Fibroblast of skin of back (primary cell): Measurements from ENCODE around the gene SCEL. TPM values are rescaled to one million over a fixed set of nuclear protein-coding genes. Genes with fewer than 3 reads are reported as not detected.
A peak's percentile ranks its signal among the peaks of the same experiment; 100 is the strongest.
"Not testable (repeated sequence)": the region's sequence is repeated elsewhere in the genome, so short reads cannot be mapped to it uniquely, and the experiment has no call there.

Source experiments
- DNase-seq: peaks from one replicate; pipeline ENCODE4 v3.0.0-alpha.2; 2013
- polyA plus RNA-seq, 2 experiments: library from polyadenylated mRNA; unstranded; fragments of 120-200 nt; gene quantifications; one replicate each; pipeline ENCODE4 v1.2.1, GENCODE V29; 2013; ENCODE audit not compliant: insufficient read length in 2 of 2

Gene SCEL
- not detected for polyA plus RNA-seq (2013, experiment 1 of 2; ENCODE audit: insufficient read length)
- not detected for polyA plus RNA-seq (2013, experiment 2 of 2; ENCODE audit: insufficient read length)

DNA sequence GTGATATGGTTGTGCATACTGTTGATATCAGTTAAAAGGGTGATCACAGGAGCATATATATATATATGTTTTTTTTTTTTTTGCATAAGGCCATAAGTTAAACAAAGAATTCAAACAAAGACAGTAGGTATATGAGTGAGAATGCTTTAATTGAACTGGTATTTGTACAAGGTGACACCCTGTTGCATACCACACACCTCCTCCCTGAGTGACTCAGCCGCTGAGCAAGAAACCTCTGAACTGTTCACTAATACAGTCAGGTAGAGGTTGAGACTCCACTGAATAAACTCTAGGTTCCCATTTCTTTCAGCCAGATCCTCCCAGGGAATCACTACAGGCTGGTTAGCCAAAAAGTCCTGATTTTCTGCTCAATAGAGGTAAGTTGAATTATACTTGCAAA, at the start of gene SCEL:
Gene SCEL (plus strand): TSS at position 259 of the 400 bp plus-strand sequence. CDS start 20,170 bp downstream, outside the sequence.
- DNase-seq, result no peak

GRCh38 chr13:77489566-77490337, 45.8 kb upstream of the SCEL start:
- DNase-seq, result no peak

- DNase-seq, result no peak
Measured at GRCh38 chr13:77492982-77493381, 42.5 kb upstream of the SCEL start.

- no peak for DNase-seq
Measured at GRCh38 chr13:77494226-77494625, 41.3 kb upstream of the SCEL start.

DNA sequence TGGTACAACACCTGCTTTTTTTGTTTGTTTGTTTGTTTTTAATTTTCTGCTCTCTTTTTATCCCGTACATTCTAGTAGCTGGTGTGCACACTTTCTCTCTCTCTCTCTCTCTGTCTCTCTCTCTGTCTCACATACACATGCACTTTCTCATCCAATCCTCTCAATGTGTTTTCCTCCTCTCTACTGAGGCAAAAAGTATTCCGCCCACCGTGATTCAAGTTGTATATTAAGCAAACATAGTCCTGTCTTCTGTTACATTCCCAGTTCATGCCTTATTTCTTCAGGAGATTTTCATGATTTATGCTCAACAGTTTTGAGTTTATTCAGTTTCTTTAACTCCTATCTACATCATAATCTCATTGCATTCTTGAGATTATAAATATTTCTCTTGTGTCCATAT, 38.2 kb upstream of the SCEL start:
- no peak for DNase-seq

DNA sequence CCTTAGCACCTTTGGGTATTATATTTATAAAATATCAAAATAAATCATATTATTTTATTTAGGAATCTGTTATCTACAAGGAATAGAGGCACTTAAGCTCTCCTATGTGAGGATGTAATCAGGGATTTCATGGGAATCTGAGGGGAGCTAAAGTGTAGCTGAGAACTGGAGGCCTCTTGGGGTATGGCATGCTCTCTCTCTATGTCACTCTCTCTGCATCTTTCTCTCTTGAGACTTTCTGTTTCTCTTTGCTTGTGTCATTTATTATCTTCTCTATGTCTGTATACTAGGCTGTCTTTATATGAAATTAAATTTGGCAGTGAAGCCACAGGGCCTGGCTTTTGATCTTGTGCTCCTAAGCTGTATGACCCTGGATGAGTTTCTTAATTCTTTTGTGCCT, 37.7 kb upstream of the SCEL start:
- no peak for DNase-seq

DNA sequence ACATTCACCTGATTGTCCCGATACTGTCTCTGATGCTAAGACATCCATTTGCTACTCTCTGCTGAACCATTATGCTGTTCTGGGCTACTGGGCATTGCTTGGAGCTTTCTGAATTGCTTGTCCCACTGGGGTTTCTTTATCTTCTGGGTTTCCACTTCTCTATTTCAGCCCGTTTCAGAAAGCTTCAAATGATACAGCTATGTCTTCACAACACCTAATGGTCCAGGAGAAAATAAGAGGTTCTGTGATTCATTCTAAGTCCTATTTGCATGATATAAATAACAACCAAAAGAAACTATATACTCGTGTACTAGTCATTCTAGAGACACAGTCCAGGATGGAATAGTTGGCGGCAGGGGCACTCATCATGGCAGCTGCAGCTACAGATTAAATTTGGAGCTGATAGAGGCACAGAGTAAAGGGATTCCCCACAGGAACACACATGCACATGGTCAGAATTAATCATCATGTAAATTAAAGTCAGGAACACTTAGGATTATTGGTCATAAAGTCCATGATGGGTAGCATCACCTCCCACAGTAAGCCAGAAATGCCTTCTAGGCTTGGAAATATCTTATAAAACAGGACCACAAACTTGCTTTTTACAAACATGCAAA, 33.3 kb upstream of the SCEL start:
- DNase-seq, result no peak

GRCh38 chr13:77503398-77503797, 32.1 kb upstream of the SCEL start:
- DNase-seq, result no peak

GRCh38 chr13:77506874-77507273, 28.6 kb upstream of the SCEL start:
- no peak for DNase-seq

GRCh38 chr13:77507931-77508776, 27.4 kb upstream of the SCEL start:
- DNase-seq, result peak; percentile 76

- peak; percentile 64 for DNase-seq
Measured at GRCh38 chr13:77508959-77509620, 26.4 kb upstream of the SCEL start.

- no peak for DNase-seq
Measured at GRCh38 chr13:77510156-77510555, 25.4 kb upstream of the SCEL start.

DNA sequence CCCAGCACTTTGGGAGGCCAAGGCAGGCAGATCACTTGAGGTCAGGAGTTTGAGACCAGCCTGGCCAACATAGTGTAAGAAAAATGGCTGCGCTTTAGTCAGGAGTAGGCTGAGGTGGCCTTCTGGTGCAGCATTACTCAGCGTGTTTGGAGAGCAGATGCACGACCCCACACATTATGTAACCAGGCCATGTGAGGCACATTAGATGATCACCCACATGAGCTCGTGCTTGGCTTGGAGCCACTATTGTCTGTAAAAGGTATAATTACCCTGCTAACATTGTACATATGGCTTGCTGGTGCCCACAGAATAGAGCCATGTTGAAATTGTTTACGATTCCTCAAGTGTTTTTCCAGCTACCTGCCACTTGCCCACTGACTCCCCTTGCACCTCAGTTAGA, 24.0 kb upstream of the SCEL start:
- DNase-seq, result no peak

DNA sequence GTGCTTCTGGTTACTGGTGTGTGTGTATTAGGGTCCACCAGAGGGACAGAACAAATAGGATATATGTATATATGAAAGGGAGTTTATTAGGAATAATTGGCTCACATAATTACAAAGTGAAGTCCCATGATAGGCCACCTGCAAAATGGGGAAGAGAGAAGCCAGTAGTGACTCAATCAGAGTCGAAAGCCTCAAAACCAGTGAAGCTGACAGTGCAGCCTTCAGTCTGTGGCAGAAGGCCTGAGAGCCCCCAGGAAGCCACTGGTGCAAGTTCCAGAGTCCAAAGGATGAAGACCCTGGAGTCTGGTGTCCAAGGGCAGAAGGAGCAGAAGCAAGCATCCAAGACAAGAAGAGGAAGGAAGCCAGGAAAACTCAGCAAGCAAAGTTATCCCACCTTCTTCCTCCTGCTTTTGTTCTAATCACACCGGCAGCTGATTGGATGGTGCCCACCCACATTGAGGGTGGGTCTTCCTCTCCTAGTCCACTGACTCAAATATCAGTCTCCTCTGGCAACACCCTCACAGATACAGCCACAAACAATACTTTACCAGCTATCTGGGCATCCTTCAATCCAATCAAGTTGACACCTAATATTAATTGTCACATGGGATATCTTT, 21.7 kb upstream of the SCEL start:
- DNase-seq, result no peak

GRCh38 chr13:77514336-77514726, 21.2 kb upstream of the SCEL start:
- DNase-seq, result no peak

- no peak for DNase-seq
Measured at GRCh38 chr13:77515785-77516184, 19.7 kb upstream of the SCEL start.

DNA sequence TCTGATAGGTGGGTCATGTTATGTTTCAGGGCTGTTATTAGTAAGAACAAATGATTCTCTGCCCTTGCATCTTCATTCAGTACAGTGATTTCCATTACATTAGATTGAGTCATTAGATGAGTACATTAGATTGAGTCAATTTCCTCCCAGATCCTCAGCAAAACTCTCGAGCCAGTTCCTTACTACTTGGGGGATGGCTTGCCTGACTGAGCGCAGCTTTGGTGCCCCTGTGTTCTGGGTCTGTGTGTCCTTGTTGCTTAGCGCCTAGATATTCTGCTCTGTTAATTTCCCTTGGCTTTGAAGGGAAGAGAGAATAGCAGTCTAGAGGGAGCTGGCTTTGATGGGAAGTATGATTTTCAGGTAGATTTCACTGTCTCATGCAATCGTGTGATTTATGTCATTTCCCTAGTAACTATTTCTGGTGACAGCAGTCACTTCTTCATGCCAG, 19.1 kb upstream of the SCEL start:
- DNase-seq, result peak; percentile 55

GRCh38 chr13:77518266-77518665, 17.2 kb upstream of the SCEL start:
- DNase-seq, result no peak

DNA sequence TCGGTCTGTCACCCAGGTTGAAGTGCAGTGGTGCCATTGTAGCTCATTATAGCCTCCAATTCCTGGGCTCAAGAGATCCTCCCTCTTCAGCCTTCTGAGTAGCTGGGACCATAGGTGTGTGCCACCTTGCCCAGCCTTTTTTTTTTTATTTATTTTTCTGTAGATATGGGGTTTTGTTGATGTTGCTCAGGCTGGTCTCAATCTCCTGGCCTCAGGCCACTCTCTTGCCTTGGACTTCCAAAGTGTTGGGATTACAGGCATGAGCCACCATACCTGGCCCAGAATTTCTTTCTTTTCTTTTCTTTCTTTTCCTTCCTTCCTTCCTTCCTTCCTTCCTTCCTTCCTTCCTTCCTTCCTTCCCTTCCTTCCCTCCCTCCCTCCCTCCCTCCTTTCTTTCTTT, 16.1 kb upstream of the SCEL start:
- not testable (repeated sequence) for DNase-seq

DNA sequence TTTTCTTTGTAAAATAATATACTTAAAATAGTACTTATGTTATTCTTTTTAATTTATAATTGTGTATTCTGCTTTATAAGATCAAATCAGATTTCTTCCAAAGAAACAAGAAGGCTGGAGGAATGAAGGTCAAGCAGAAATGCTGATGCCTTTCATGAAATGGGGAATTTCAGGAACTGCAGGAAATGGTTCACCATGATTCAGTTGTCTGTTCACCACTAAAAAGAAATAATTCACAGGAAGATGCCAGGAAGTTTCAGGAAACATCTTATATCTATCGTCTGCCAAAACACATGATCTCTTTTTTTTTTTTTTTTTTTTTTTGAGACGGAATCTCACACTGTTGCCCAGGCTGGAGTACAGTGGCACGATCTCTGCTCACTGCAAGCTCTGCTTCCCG, 15.7 kb upstream of the SCEL start:
- DNase-seq, result no peak

DNA sequence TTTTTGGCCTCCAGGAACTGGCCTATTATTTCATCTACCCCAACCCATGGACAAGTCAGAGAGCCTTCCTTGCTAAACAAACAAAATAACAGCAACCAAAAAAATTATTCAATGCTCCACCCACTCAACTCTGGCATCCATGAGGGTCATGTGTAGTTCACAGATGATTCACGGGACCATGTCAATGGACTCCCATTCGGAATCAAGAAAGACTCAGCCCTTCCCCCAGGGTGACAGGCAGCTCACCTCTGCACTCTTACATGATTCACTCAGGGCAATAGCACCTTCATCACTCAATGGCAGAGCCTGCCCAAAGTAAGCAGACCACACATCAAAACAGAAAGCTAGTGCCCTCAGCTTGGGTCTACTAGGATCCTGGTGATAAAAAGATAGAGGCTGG, 14.3 kb upstream of the SCEL start:
- no peak for DNase-seq
